HCT116 (cell line): ENCODE results near the gene ACOXL.

Source experiments
- EZH2 ChIP-seq: fragments of 200-600 bp; sonication (generic); IDR thresholded peaks from 2 replicates; pipeline ENCODE4 v1.6.1; 2017; ENCODE audit warnings: antibody characterized with exemption, mixed run types
- EZH2phosphoT487 ChIP-seq: fragments of 200-600 bp; IDR thresholded peaks from 2 replicates; pipeline ENCODE4 v1.6.1; 2018; ENCODE audit warnings: antibody characterized with exemption, borderline replicate concordance
- JUND ChIP-seq: IDR thresholded peaks from 2 replicates; pipeline ENCODE4 v1.6.1; 2012
- POLR2A ChIP-seq: IDR thresholded peaks from 2 replicates; pipeline ENCODE4 v1.7.0; 2011; ENCODE audit warnings: borderline replicate concordance; ENCODE audit not compliant: insufficient read depth, insufficient read length; ENCODE audit errors: extremely low read depth
- POLR2AphosphoS5 ChIP-seq: IDR thresholded peaks from 2 replicates; pipeline ENCODE4 v1.6.1; 2011; ENCODE audit warnings: mild to moderate bottlenecking, low read depth, low read length, moderate library complexity
- RAD21 ChIP-seq: IDR thresholded peaks from 2 replicates; pipeline ENCODE4 v1.6.1; 2012; ENCODE audit warnings: low read depth, mild to moderate bottlenecking
- SIN3A ChIP-seq: IDR thresholded peaks from 2 replicates; pipeline ENCODE4 v1.6.1; 2012; ENCODE audit warnings: low read depth
- SP1 ChIP-seq: IDR thresholded peaks from 2 replicates; pipeline ENCODE4 v1.6.1; 2012; ENCODE audit warnings: low read depth
- TCF7L2 ChIP-seq: IDR thresholded peaks from 2 replicates; pipeline ENCODE4 v1.7.0; 2011; ENCODE audit warnings: borderline replicate concordance, inconsistent platforms; ENCODE audit not compliant: insufficient read depth, insufficient read length; ENCODE audit errors: extremely low read depth
- YY1 ChIP-seq: IDR thresholded peaks from 2 replicates; pipeline ENCODE4 v1.6.1; 2011; ENCODE audit warnings: low read length, low read depth, moderate library complexity, mild to moderate bottlenecking; ENCODE audit not compliant: insufficient replicate concordance; ENCODE audit errors: extremely low read depth
- ZNF274 ChIP-seq: fragments of 200-500 bp; sonication (Bioruptor generic); IDR thresholded peaks from 2 replicates; pipeline ENCODE4 v1.6.1; 2014; ENCODE audit warnings: mild to moderate bottlenecking, low read depth, low read length, inconsistent platforms
- TF ChIP-seq, protein P1 (sequence below), 3 experiments: fragments of 200-600 bp in 1 of 3; sonication (generic) in 1 of 3; IDR thresholded peaks in 2 of 3; conservative IDR thresholded peaks in 1 of 3; 2 replicates each; pipeline ENCODE4 v1.5.1; 2012 to 2017; ENCODE audit warnings: low read depth in 2 of 3, low read length in 2 of 3, antibody characterized with exemption in 1 of 3, borderline replicate concordance in 1 of 3, control low read depth in 1 of 3, mild to moderate bottlenecking in 1 of 3, mixed read lengths in 1 of 3, mixed run types in 1 of 3, moderate library complexity in 1 of 3; ENCODE audit not compliant: insufficient read depth in 1 of 3
- TF ChIP-seq, protein P2 (sequence below): IDR thresholded peaks from 2 replicates; pipeline ENCODE4 v1.6.1; 2012
- TF ChIP-seq, protein P3 (sequence below): IDR thresholded peaks from 2 replicates; pipeline ENCODE4 v1.6.1; 2011; ENCODE audit warnings: mild to moderate bottlenecking, low read length, moderate library complexity; ENCODE audit not compliant: insufficient replicate concordance; ENCODE audit errors: extremely low read depth

DNA sequence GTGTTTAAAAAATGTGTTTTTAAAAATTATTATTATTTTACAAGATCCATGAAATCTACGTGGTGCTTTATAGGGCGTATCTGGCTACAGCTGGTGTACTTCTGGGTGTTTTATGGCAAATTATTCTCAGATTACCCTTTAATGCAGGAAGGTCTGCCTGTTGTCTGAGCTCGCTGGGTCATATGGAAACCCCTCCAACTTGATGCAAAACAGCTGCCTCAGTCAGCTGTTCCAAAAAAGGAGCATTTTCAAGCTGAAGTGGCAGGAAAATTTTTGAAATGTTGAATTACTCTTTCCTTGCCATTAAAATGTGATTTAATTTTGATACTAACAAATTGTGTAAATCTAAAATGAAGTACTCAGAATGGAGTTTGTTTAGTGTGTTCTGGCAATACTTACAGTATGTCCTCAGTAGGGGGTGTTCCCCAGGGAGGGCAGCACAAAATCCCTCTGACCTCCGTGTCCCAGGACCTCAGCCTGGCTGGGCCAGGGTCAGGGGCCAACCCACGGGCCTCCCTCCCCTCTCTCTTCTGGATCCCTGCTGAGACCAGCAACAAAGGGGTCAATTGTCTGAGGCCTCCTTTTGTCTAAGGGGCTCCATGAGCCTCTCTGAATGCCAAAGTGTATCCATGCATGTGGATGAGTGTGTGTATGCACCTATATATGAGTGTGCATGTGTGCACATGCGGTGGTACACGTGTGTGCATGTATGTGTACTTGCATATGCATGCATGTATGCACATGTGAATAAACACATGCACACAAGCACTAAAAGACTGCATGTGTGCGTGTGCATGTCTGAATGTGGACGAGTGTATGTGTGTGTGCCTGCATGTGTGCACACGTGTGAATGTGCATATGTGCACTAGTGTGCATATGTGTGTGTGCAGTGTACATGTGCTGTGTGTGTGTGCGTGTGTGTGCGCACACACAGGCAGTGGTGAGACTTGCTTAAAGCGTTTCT lies 105.4 kb downstream of the ACOXL start:
- TF ChIP-seq POLR2AphosphoS5 (no peak), POLR2A (no peak), EZH2 (no peak), RAD21 (no peak), JUND (no peak), SIN3A (no peak), TCF7L2 (no peak), YY1 (no peak), SP1 (no peak), ZNF274 (no peak), EZH2phosphoT487 (no peak)
- TF ChIP-seq, protein P1, sequence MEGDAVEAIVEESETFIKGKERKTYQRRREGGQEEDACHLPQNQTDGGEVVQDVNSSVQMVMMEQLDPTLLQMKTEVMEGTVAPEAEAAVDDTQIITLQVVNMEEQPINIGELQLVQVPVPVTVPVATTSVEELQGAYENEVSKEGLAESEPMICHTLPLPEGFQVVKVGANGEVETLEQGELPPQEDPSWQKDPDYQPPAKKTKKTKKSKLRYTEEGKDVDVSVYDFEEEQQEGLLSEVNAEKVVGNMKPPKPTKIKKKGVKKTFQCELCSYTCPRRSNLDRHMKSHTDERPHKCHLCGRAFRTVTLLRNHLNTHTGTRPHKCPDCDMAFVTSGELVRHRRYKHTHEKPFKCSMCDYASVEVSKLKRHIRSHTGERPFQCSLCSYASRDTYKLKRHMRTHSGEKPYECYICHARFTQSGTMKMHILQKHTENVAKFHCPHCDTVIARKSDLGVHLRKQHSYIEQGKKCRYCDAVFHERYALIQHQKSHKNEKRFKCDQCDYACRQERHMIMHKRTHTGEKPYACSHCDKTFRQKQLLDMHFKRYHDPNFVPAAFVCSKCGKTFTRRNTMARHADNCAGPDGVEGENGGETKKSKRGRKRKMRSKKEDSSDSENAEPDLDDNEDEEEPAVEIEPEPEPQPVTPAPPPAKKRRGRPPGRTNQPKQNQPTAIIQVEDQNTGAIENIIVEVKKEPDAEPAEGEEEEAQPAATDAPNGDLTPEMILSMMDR (IDR thresholded peaks at IDR 0.05 in 2 of 3, conservative IDR thresholded peaks at IDR 0.05 in 1 of 3; ENCODE audit: borderline replicate concordance in 1 of 3, insufficient read depth in 1 of 3, low read depth in 2 of 3, low read length in 2 of 3), result no peak
- TF ChIP-seq, protein P2, sequence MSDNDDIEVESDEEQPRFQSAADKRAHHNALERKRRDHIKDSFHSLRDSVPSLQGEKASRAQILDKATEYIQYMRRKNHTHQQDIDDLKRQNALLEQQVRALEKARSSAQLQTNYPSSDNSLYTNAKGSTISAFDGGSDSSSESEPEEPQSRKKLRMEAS, result no peak
- TF ChIP-seq, protein P3, sequence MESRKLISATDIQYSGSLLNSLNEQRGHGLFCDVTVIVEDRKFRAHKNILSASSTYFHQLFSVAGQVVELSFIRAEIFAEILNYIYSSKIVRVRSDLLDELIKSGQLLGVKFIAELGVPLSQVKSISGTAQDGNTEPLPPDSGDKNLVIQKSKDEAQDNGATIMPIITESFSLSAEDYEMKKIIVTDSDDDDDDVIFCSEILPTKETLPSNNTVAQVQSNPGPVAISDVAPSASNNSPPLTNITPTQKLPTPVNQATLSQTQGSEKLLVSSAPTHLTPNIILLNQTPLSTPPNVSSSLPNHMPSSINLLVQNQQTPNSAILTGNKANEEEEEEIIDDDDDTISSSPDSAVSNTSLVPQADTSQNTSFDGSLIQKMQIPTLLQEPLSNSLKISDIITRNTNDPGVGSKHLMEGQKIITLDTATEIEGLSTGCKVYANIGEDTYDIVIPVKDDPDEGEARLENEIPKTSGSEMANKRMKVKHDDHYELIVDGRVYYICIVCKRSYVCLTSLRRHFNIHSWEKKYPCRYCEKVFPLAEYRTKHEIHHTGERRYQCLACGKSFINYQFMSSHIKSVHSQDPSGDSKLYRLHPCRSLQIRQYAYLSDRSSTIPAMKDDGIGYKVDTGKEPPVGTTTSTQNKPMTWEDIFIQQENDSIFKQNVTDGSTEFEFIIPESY, result no peak
